GM19372 (cell line): ENCODE measurements around the gene NUMBL.

ENCODE experiments used
- ATAC-seq: cut with Tn5 transposase; IDR thresholded peaks from one replicate; pipeline ENCODE4 v1.9.1; 2021; ENCODE audit warnings: mild to moderate bottlenecking, low read depth, moderate library complexity; ENCODE audit not compliant: unreplicated experiment

The NUMBL gene

GRCh38 chr19:40616178-40616577 lies 74.3 kb downstream of the NUMBL start:
- no peak for ATAC-seq
